DMS 273 treated with DMSO at 0.1 percent for 48 hours (cell line): Measurements from ENCODE around the gene LSM14B.
"Not testable (repeated sequence)": the region's sequence is repeated elsewhere in the genome, so short reads cannot be mapped to it uniquely, and the experiment has no call there.

Source experiments
- DNase-seq: peaks from one replicate; lab custom pipeline; 2025; lab: John Stamatoyannopoulos, UW

LSM14B gene

DNA sequence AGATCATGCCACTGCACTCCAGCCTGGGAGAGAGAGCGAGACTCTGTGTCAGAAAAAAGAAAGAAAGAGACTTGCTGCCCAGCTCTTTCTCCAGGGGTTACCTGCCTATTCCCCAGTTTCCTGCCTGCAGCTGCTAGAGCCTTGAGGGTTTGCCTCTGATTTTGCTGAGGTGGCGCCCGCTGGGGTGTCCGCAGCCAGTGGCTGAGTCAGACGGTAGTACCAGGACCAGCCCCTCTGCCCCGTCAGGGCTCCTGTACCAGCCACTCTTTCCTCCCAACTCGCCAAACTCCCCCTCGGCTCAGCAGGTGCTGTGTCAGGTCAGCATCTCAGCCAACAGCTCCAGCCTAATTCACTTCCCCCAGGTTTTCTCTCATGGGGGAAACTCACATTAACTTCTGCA, 7.4 kb upstream of the LSM14B start:
- no peak for DNase-seq

GRCh38 chr20:62115800-62116407, 6.4 kb upstream of the LSM14B start:
- not testable (repeated sequence) for DNase-seq

- DNase-seq, result no peak
Observed at GRCh38 chr20:62116558-62117361, 5.5 kb upstream of the LSM14B start.

DNA sequence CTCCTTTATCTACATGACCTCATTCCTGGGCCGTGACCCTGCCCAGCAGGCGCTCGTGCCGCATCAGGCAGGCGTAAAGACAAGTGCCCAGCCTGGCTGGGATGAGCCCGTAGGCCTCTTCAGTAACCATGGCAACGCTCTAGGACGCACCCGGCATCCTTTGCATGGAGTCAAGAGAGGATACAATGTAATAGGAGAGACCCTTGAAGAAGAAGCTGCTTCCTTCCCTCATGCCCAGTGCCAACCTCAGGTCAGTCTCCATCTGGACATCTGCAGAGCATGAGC, 5.0 kb upstream of the LSM14B start:
- DNase-seq, result no peak

- no peak for DNase-seq
Observed at GRCh38 chr20:62117658-62118057, 4.6 kb upstream of the LSM14B start.

DNA sequence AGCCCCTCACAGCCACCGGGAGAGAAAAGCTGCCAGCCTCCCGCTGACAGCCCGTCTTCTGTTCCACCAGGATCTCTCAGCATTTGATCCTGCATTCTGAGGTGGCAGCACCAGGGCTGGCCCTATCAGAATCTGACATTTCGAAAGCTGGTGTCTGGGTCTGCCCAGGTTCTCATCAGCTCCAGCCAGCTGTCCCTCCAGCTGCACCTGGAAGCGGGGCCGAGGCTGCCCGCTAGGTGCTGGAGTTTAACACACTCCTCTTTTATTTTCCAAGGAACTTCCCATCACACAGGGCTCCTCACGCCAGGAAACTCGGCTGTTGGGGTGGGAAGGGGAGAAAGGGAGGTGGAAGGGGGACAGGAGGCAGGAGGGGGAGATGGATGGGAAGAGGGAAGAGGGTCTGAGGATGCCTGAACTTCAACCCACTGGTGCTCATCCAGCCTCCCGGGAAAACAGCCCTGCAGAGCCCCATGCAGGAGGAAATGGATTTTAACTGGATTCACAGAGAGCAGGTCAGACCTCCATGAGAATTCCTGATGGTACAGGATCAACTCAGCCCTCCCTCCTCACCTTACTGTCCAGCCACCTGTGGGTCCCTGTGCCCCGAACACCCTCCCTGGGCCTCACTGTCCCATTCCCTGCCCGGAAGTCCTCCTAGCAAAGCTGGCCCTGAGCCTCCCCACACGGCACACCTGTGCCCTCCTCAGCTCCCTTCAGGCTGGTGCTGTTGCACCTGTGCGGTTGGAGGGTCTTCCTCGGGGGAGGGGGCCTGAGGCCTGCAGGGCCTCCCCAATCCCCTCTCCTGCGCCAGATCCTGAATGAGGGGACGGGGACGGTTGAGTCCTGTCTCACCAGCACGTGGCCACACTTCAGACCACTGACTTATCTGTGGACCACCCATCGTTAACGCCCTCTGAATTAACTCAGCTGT, 3.9 kb upstream of the LSM14B start:
- DNase-seq, result no peak

- no peak for DNase-seq
Observed at GRCh38 chr20:62119115-62119514, 3.2 kb upstream of the LSM14B start.

DNA sequence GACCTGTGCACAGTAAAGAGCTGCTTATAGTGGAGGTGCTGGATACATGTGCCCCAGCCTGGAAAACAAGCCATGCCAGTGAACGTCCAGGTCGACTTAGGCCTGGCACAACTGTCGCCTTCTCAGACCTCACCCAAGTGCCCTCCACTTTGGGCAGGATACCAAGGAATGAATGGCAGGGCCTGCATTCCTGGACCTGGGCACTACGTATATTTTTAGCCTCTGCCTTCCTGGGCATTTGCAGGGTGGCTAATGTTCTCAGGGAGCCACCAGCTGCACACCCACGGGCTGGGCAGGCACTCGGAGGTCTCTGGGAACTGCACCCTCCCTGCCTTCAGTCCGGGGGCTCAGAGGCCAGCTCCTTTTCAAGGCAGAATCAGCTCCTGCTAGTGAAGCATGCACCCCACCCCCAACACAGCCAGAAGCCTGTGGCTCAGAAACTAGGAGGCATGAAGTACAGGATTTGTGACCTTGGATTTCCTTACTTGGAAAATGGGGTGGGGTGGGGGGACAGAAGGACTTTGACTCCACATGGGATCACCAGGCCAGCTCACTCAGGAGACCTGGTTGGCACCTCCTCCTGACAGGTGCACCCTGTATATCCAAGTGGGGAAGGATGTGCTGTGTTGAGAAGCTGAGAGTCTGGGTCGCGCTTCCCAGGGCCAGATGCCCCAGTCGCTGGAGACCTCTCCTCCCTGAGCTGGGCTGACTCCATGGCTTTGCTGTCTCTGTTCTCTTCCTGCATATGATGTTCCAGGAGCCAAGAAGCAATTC, 2.5 kb upstream of the LSM14B start:
- DNase-seq, result no peak

DNA sequence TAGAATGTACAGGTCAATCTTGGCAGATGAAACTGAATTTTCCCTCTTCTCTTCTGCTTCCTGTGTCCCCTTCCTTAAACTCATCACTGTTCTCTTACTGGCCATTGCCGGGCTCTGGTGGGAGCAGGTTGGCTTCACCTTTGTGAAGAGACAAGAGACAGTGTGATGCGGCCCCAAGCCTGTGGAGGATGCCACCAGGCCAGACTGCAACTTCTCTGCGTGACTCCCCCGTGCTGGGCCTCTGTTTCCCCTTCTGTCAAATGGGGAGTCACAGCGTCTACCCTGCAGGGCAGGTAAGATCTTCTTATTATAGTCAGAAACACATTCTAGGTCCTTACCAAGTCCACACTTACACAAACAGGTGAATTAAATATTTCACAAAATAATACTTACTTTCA, 1.9 kb upstream of the LSM14B start:
- DNase-seq, result no peak

DNA sequence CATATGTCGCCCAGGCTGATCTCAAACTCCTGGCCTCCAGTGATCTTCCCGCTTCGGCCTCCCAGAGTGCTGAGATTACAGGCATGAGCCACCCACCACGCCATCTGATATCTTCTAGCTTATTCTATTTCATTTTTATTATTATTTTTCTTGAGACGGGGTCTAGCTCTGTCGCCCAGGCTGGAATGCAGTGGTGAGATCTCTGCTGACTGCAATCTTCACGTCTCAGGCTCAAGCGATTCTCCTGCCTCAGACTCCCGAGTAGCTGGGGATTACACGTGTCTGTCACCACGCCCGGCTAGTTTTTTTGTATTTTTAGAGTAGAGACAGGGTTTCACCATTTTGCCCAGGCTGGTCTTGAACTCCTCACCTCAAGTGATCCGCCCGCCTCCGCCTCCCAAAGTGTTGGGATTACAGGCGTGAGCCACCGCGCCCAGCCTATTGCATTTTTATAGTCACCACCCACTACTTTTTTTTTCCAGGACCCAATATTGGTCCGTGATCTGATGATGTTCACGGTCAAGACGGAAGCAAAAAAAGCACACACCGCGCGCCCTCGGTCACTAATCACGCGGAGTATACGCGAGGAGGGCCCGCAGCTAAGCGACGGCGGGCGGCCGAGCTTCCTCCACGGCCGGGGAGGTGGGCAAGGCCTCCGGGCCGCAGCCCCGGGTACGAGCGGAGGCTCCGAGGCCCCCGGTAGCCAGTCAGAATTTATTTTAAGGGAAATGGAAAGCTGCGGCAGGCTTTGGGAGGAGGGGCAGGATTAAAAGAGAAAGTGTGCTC, 1.1 kb upstream of the LSM14B start:
- DNase-seq, result peak; percentile 62

DNA sequence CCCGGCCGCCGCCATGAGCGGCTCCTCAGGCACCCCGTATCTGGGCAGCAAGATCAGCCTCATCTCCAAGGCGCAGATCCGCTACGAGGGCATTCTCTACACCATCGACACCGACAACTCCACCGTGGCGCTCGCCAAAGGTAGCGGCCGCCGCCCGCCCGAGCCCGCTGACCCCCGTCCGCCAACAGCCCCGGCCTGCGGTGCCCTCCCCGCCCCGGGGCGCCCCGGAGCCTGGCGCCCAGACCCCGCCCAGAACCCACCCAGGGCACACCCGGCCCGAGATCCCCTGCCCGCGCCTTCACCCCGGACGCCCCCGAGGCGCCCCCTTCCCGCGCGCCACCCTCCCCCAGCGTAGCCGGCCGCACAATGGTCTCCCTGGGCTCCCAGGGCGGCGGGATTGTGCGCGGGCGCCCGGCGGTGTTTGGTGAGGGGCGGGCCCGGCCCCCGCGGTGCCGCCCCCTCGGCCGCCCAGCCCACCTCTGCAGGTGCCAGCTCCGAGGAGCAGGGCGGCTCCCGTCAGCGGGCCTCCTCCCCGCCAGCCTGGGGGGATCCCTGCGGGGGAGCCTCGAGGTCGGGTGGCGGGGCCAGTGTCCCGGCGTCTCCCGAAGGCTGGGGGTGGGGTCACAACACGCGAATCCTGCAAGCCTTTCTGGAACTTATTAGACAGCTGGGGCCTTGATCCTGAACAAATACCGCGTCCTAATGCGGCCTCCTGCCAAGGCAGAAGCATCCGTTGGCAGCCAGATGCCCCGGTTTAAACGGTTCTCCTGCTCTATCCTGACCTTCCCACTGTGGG, 577 bp downstream of the LSM14B start:
- DNase-seq, result peak; percentile 65

DNA sequence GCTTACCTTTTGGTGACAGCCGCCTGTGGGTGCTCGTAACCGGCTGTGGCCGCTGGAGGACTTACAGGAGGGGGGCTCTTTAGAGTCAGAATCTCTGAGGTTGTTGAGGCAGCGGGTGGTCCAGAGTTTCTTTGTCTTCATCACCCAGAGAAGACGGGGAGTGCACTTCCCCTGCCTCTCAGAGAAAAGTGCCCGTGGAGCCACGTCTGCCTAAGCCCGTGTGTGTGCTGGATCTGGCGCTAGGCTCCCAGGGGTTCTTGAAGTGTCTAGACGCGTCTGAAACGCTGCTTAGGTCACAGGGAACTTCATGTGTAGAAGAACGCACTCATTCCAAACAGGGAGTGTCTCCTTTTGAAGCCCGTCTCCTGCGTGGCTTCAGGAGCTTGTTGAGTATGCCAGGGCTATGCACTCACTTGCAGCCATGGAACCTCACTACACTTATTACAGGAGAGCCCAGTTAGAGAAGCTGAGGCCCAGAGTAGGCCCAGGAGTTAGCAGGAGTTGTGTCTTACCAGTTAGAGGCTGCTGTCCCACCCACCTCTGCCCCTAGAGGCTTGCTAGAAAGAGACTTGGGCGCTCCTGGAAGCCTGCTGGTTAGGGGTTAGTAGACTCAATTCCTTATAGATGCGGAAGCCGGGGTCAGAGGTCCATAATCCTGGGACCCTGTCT, 1.3 kb downstream of the LSM14B start:
- no peak for DNase-seq

GRCh38 chr20:62126141-62126540, 3.9 kb downstream of the LSM14B start:
- DNase-seq, result no peak

DNA sequence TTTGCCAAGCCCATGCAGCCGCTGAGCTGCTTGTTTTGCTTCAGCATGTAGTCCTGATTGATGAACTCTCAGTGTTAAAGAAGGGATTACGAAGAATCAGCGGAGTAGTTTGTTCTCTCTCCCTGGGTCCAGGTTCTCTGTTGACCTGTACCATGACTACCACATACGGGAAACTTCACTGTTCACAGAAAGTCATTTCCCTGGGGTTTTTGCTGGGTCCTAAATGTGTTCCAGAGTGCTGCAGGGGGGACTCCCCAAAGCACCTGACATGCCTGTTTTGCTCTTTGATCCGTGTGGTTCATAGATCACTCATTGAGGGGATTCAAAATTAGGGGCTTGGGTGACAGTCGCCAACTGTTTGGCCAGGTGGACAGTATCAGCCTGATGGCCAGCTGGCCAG, 5.5 kb downstream of the LSM14B start:
- no peak for DNase-seq

DNA sequence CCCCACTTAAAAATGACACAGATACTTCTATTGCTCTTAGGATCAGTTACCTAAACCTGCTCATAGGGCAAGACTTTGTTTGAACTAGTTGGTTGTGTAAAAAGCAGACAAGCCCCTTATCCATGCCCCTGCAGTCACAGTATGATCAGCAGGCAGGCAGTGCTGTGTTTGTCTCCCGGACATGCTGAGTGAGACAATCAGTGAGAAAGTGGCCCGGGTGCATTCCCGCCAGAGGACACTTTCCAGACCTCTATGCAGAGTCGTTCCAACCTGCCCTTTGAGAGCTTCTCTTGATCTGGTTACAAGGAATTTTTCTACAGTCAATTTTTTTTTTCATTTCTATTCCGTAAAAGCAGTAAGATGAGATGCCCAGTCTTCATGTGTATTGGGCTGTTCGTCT, 6.2 kb downstream of the LSM14B start:
- no peak for DNase-seq

- DNase-seq, result no peak
Observed at GRCh38 chr20:62129731-62130531, 7.7 kb downstream of the LSM14B start.

DNA sequence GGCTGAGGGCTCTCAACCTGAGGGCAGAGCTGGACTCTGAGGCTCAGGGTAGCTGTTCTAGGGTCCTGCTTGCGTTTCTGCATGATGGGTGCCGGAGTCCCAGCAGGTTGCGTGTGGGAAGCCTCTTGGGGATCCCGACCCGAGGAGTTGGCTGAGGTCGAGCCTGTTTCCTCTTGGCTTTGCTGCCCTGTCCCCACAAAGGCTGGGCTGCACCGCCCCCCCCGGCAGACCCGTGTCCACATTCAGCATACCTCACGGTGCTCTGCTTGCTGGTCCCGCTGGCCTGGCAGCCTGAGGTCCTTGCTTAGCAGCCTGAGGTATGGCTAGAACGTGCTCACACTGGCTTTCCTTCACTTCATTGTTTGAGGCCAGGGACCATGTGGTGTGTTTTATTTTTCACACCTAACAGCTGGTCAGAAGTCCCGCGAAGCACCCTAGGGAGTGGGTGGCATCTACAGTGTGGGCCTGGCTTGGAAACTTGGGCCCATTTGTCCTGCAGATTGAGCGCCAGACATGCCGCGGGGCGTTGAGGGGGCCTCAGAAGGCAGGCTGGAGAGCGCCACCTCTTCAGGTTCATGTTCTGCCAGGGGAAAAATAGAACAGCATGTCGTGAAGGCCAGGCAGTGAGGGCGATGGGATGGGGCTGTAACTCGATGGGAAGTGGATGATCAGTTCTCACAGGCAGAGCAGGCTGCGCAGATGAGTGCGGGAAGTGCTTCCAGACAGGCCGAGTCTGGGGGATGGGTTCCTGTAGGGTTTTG, 9.5 kb downstream of the LSM14B start:
- DNase-seq, result no peak

- DNase-seq, result no peak
Observed at GRCh38 chr20:62132421-62132820, 10.1 kb downstream of the LSM14B start.
